Measurements from ENCODE around the gene TENM3.
"Not testable (repeated sequence)": the region's sequence is repeated elsewhere in the genome, so short reads cannot be mapped to it uniquely, and the experiment has no call there.

The TENM3 gene

GRCh38 chr4:182238355-182238931, 4.8 kb upstream of the TENM3 start:
- TF ChIP-seq CTCF (IDR thresholded peaks at IDR 0.05; ENCODE audit: low read depth, low read length), result no peak
- DNase-seq (ENCODE audit: extremely low read depth, low read depth), result no peak

GRCh38 chr4:182240161-182241130, 2.8 kb upstream of the TENM3 start:
- TF ChIP-seq CTCF (IDR thresholded peaks at IDR 0.05; ENCODE audit: low read depth, low read length), result no peak
- no peak for DNase-seq (ENCODE audit: extremely low read depth, low read depth)

DNA sequence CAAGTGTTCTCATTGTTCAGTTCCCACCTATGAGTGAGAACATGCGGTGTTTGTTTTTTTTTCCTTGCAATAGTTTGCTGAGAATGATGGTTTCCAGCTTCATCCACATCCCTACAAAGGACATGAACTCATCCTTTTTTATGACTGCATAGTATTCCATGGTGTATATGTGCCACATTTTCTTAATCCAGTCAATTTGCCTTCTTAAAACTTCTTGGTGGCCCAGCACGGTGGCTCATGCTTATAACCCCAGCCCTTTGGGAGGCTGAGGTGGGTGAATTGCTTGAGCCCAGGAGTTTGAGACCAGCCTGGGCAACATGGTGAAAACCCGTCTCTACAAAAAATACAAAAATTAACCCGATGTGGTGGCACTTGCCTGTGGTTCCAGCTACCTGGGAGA, 942 bp upstream of the TENM3 start:
- DNase-seq (ENCODE audit: extremely low read depth, low read depth), result not testable (repeated sequence)

DNA sequence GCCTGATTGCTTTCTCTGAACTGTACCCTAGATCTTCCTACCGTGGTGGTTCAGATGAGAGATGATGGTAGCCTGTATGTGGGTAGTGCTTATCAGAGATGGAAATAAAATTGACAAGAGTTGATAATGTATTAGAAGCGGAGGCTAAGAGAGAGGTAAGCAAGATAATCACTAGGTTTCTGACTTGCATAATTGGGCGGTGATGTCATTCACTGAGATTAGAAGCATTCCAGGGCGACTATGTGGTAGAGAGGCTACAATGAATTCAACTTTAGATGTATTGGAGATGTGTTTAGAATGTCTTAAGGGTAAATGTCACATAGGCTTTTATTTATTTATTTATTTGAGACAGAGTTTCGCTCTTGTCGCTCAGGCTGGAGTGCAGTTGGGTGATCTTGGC, 415 bp upstream of the TENM3 start:
- no peak for TF ChIP-seq CTCF (IDR thresholded peaks at IDR 0.05; ENCODE audit: low read depth, low read length)
- DNase-seq (ENCODE audit: extremely low read depth, low read depth), result no peak

GRCh38 chr4:182245041-182245440, 1.8 kb downstream of the TENM3 start:
- TF ChIP-seq CTCF (IDR thresholded peaks at IDR 0.05; ENCODE audit: low read depth, low read length), result no peak

DNA sequence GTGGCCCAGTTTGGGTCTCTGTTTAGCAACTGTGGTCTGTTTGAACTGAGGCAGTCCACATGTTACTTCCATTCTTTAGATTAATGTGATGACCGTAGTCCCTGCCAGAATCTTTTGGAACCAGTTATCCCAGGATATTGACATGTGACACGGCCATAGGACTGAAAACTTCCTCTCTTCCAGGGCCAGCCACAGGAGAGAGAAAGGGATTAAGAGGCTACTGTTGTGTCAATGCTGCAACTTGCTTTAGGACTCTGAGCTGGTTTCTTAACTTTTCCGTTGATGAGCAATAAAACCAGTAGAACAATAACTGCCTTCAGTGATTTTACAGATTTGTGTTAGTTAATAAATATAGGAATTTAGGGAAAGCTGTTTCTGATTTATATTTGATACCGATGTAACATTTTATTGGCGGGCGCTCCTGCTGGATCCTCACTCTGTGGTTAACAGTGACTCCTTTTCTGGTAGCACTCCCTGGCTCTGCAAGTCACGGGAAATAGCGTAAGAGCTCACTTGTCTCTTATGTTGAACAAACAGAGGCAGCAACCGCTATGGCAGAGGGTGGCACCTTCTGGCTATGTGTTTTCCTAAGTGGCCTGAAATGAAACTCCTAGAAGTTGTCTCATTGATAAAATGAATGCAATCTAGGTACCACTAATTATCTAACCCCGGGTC, 2.5 kb downstream of the TENM3 start:
- no peak for TF ChIP-seq CTCF (IDR thresholded peaks at IDR 0.05; ENCODE audit: low read depth, low read length)
- DNase-seq (ENCODE audit: extremely low read depth, low read depth), result peak; percentile 19

More at GRCh38 chr4:182245041-182245440, 1.8 kb downstream of the TENM3 start:
- no peak for DNase-seq (ENCODE audit: extremely low read depth, low read depth)

DNA sequence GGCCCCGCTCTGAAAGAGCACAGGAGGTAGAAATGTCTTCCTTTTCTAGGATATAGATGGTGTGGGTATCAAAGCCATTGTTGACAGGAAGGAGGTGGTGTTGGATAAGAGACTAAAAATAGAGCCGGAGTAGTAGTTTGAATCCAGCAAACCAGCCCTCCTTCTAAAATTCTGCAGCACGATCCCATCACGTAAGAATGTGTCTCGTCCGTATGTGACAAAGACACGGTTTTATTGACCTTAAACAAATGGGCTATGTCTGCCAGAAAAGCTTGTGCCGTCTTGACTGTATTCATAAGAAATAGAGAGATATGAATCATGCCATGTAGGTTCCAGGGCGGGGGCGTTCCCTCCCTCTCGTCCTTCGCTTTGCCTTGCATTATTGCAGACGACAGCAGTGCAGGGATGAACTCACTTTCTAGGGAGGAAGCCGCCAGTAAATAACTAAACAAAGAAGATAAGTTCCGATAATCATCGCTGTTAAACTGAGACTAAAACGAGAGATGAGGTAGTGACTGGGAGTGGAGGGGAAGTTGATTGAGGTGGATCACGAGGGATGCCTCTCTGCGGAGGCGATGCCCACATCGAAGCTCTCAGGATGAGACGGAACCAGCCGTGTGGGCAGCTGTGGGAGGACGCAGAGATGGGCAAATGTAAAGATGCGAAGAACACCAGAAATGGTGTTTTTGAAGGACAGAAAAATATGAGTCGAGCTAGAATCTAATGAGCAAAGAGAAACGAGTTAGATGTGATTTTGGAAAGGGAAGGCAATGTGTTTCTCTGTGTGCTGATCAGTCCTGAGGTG, 3.4 kb downstream of the TENM3 start:
- DNase-seq (ENCODE audit: extremely low read depth, low read depth), result no peak
- TF ChIP-seq CTCF (IDR thresholded peaks at IDR 0.05; ENCODE audit: low read depth, low read length), result no peak
